SU-DHL-6 (cell line): ENCODE measurements around the gene RAVER2.

ENCODE experiments used
- CTCF ChIP-seq: fragments of 200-600 bp; sonication (generic); IDR thresholded peaks from one replicate; pipeline ENCODE4 v1.5.1; 2017; ENCODE audit warnings: antibody characterized with exemption, mild to moderate bottlenecking, low read length, moderate library complexity; ENCODE audit not compliant: insufficient read depth, poor library complexity, severe bottlenecking
- EZH2phosphoT487 ChIP-seq: fragments of 200-600 bp; sonication (generic), shearing (Covaris generic); conservative IDR thresholded peaks from 2 replicates; pipeline ENCODE4 v1.6.1; 2018; ENCODE audit warnings: mild to moderate bottlenecking, antibody characterized with exemption, low read length, moderate library complexity, mixed read lengths

GRCh38 chr1:64855557-64855956 lies 110.7 kb downstream of the RAVER2 start:
- no peak for TF ChIP-seq CTCF
- TF ChIP-seq EZH2phosphoT487 = no peak
